WTC11 (cell line): ENCODE results near the gene IL17RE.

Experiments used
- CREB1 ChIP-seq: sonication (generic); formaldehyde crosslinking; IDR thresholded peaks from 2 replicates; pipeline ENCODE4 v1.8.0; 2023; ENCODE audit warnings: mild to moderate bottlenecking, missing genetic modification reagents
- CTCF ChIP-seq: fragments of 200-600 bp; IDR thresholded peaks from 2 replicates; pipeline ENCODE4 v1.8.0; 2022; ENCODE audit warnings: antibody characterized with exemption
- FOXP4 ChIP-seq: sonication (generic); formaldehyde crosslinking; IDR thresholded peaks from 2 replicates; pipeline ENCODE4 v1.8.0; 2022; ENCODE audit warnings: mild to moderate bottlenecking, missing genetic modification reagents
- JUN ChIP-seq: sonication (generic); formaldehyde crosslinking; IDR thresholded peaks from 2 replicates; pipeline ENCODE4 v1.8.0; 2023; ENCODE audit warnings: mild to moderate bottlenecking, missing genetic modification reagents
- NR2C2 ChIP-seq: sonication (generic); formaldehyde crosslinking; IDR thresholded peaks from 2 replicates; pipeline ENCODE4 v1.8.0; 2022; ENCODE audit warnings: mild to moderate bottlenecking, missing genetic modification reagents
- USF2 ChIP-seq: sonication (generic); formaldehyde crosslinking; IDR thresholded peaks from 2 replicates; pipeline ENCODE4 v1.8.1; 2023; ENCODE audit warnings: mild to moderate bottlenecking, missing genetic modification reagents, moderate library complexity

- TF ChIP-seq CREB1 (CRISPR knock-in tag): no peak
- TF ChIP-seq CTCF: no peak
- TF ChIP-seq JUN (CRISPR knock-in tag): no peak
- TF ChIP-seq USF2: no peak
- no peak for TF ChIP-seq NR2C2 (CRISPR knock-in tag)
- TF ChIP-seq FOXP4 (CRISPR knock-in tag): no peak
These were observed 48.9 kb downstream of the IL17RE start for GRCh38 chr3:9951598-9951961.
